ENCODE measurements around the gene ADAM33.

ADAM33 gene

GRCh38 chr20:3707508-3707899, 25.7 kb upstream of the ADAM33 start:
- no peak for DNase-seq (ENCODE audit: low read depth in 3 of 3, low spot score in 1 of 3)

- no peak for DNase-seq (ENCODE audit: low read depth in 3 of 3, low spot score in 1 of 3)
Measured at GRCh38 chr20:3706774-3707507, 25.1 kb upstream of the ADAM33 start.

- DNase-seq (ENCODE audit: low read depth in 3 of 3, low spot score in 1 of 3): no peak
Measured at GRCh38 chr20:3705970-3706739, 24.3 kb upstream of the ADAM33 start.

GRCh38 chr20:3705491-3705969, 23.7 kb upstream of the ADAM33 start:
- DNase-seq (ENCODE audit: low read depth in 3 of 3, low spot score in 1 of 3): no peak

- DNase-seq (ENCODE audit: low read depth in 3 of 3, low spot score in 1 of 3): no peak
Measured at GRCh38 chr20:3704087-3704486, 22.3 kb upstream of the ADAM33 start.

GRCh38 chr20:3702611-3703391, 21.0 kb upstream of the ADAM33 start:
- no peak for DNase-seq (ENCODE audit: low read depth in 3 of 3, low spot score in 1 of 3)

GRCh38 chr20:3701061-3701998, 19.5 kb upstream of the ADAM33 start:
- no peak for DNase-seq (ENCODE audit: low read depth in 3 of 3, low spot score in 1 of 3)

GRCh38 chr20:3699037-3699436, 17.2 kb upstream of the ADAM33 start:
- no peak for DNase-seq (ENCODE audit: low read depth in 3 of 3, low spot score in 1 of 3)

- DNase-seq (ENCODE audit: low read depth in 3 of 3, low spot score in 1 of 3): no peak
Measured at GRCh38 chr20:3698591-3699001, 16.8 kb upstream of the ADAM33 start.

GRCh38 chr20:3697588-3698305, 15.9 kb upstream of the ADAM33 start:
- no peak for DNase-seq (ENCODE audit: low read depth in 3 of 3, low spot score in 1 of 3)

GRCh38 chr20:3696745-3697587, 15.2 kb upstream of the ADAM33 start:
- no peak for DNase-seq (ENCODE audit: low read depth in 3 of 3, low spot score in 1 of 3)

- no peak for DNase-seq (ENCODE audit: low read depth in 3 of 3, low spot score in 1 of 3)
Measured at GRCh38 chr20:3696200-3696599, 14.4 kb upstream of the ADAM33 start.

GRCh38 chr20:3694864-3695263, 13.1 kb upstream of the ADAM33 start:
- no peak for DNase-seq (ENCODE audit: low read depth in 3 of 3, low spot score in 1 of 3)

GRCh38 chr20:3693376-3693775, 11.6 kb upstream of the ADAM33 start:
- no peak for DNase-seq (ENCODE audit: low read depth in 3 of 3, low spot score in 1 of 3)

- no peak for DNase-seq (ENCODE audit: low read depth in 3 of 3, low spot score in 1 of 3)
Measured at GRCh38 chr20:3692706-3693294, 11.0 kb upstream of the ADAM33 start.

- no peak for DNase-seq (ENCODE audit: low read depth in 3 of 3, low spot score in 1 of 3)
Measured at GRCh38 chr20:3691897-3692296, 10.1 kb upstream of the ADAM33 start.

GRCh38 chr20:3691306-3691705, 9.5 kb upstream of the ADAM33 start:
- no peak for DNase-seq (ENCODE audit: low read depth in 3 of 3, low spot score in 1 of 3)

GRCh38 chr20:3690413-3690812, 8.6 kb upstream of the ADAM33 start:
- DNase-seq (ENCODE audit: low read depth in 3 of 3, low spot score in 1 of 3): no peak

GRCh38 chr20:3689978-3690377, 8.2 kb upstream of the ADAM33 start:
- no peak for DNase-seq (ENCODE audit: low read depth in 3 of 3, low spot score in 1 of 3)
